ENCODE data around the gene SPAG9.
A peak's percentile ranks its signal among the peaks of the same experiment; 100 is the strongest.

DNA sequence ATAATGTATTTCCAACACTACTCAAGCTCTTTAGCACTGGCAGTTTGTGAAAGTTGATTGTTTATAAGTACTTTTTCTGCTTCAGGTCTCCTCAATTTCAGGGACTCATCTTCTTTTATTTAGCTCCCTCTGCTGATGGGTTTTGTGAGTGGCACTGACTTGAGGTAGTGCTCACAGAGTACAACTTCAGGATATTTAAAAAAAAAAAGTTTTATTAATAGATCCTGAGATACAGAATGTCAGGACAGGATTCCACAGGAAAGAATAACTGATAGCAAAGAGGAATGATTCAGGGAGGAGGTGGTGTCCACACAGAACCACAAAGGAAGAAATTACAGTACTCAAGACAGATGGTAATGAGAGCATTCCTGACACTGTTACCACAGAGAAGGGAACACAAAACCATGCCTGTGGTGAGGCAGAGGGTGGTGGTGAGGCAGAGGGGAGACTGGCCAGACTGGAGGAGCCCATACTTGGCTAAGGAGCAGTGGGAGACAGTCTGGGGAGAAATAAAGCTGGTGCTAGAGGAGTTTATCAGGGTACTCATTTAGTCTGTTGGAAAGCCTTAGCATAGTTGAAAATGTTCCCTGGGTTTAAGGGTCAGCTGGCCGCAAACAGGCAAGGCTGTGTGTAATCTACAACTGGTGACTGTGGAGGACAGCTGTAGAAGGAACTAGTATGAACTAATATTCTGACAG lies 63.7 kb downstream of the SPAG9 start:
- TF ChIP-seq SP1 (IDR thresholded peaks at IDR 0.05; ENCODE audit: low read depth, low read length): no peak
- TF ChIP-seq TAF1 (IDR thresholded peaks at IDR 0.05; ENCODE audit: low read depth, low read length): no peak
- TF ChIP-seq KDM5A (IDR thresholded peaks at IDR 0.05; ENCODE audit: low read length): no peak; the same call in 1 of the 2 replicates
- no peak for TF ChIP-seq CREB1 (IDR thresholded peaks at IDR 0.05)
- no peak for TF ChIP-seq BRCA1 (IDR thresholded peaks at IDR 0.05; ENCODE audit: low read depth, low read length)
- no peak for TF ChIP-seq CBX5 (IDR thresholded peaks at IDR 0.05; ENCODE audit: low read depth, low read length)
- TF ChIP-seq, protein P1, sequence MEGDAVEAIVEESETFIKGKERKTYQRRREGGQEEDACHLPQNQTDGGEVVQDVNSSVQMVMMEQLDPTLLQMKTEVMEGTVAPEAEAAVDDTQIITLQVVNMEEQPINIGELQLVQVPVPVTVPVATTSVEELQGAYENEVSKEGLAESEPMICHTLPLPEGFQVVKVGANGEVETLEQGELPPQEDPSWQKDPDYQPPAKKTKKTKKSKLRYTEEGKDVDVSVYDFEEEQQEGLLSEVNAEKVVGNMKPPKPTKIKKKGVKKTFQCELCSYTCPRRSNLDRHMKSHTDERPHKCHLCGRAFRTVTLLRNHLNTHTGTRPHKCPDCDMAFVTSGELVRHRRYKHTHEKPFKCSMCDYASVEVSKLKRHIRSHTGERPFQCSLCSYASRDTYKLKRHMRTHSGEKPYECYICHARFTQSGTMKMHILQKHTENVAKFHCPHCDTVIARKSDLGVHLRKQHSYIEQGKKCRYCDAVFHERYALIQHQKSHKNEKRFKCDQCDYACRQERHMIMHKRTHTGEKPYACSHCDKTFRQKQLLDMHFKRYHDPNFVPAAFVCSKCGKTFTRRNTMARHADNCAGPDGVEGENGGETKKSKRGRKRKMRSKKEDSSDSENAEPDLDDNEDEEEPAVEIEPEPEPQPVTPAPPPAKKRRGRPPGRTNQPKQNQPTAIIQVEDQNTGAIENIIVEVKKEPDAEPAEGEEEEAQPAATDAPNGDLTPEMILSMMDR (IDR thresholded peaks at IDR 0.05; ENCODE audit: control extremely low read depth in 1 of 3, insufficient read depth in 1 of 3, low read depth in 1 of 3, low read length in 3 of 3): peak in 2 of 3 experiments; percentile 49 to 51; a peak in 2 of 4 replicates
- TF ChIP-seq RNF2 (IDR thresholded peaks at IDR 0.05; ENCODE audit: borderline replicate concordance, low read depth, low read length, missing control alignments, poor library complexity, severe bottlenecking): no peak
- no peak for TF ChIP-seq GABPA (IDR thresholded peaks at IDR 0.05; ENCODE audit: borderline replicate concordance, insufficient read depth, low read length)
- TF ChIP-seq CHD1 (IDR thresholded peaks at IDR 0.05; ENCODE audit: low read depth, low read length): no peak
- TF ChIP-seq GTF2F1 (IDR thresholded peaks at IDR 0.05; ENCODE audit: borderline replicate concordance, low read depth, low read length): no peak
- TF ChIP-seq, protein P2, sequence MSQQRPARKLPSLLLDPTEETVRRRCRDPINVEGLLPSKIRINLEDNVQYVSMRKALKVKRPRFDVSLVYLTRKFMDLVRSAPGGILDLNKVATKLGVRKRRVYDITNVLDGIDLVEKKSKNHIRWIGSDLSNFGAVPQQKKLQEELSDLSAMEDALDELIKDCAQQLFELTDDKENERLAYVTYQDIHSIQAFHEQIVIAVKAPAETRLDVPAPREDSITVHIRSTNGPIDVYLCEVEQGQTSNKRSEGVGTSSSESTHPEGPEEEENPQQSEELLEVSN (IDR thresholded peaks at IDR 0.05): no peak
- no peak for TF ChIP-seq POLR2AphosphoS5 (IDR thresholded peaks at IDR 0.05; ENCODE audit: low read depth, low read length)

Measured in H1 (cell line).